T-helper 2 cell treated with Interferon-gamma antibody and Interleukin-4, amounts not matched to agents 5 μg/mL and 100 μg/mL, for 36 hours (primary cell): Measurements from ENCODE around the gene FBLIM1.
A peak's percentile ranks its signal among the peaks of the same experiment; 100 is the strongest.

ENCODE experiments used
- DNase-seq: peaks from one replicate; pipeline ENCODE4 v3.0.0; 2021; ENCODE audit warnings: low spot score
- H3K27ac Mint-ChIP-seq: one replicate; pipeline ENCODE4 v1.8.0; 2021; ENCODE audit warnings: mild to moderate bottlenecking, mixed read lengths
- H3K27me3 Mint-ChIP-seq: one replicate; pipeline ENCODE4 v1.8.0; 2021; ENCODE audit warnings: low read depth, mixed read lengths
- H3K36me3 Mint-ChIP-seq: one replicate; pipeline ENCODE4 v1.8.0; 2021; ENCODE audit warnings: low read depth, mixed read lengths
- H3K4me1 Mint-ChIP-seq: one replicate; pipeline ENCODE4 v1.8.0; 2021; ENCODE audit warnings: low read depth, mixed read lengths
- H3K4me3 Mint-ChIP-seq: one replicate; pipeline ENCODE4 v1.8.0; 2022; ENCODE audit warnings: mild to moderate bottlenecking, moderate library complexity, mixed read lengths
- H3K9me3 Mint-ChIP-seq: one replicate; pipeline ENCODE4 v1.8.0; 2021; ENCODE audit warnings: mixed read lengths

Gene FBLIM1

DNA sequence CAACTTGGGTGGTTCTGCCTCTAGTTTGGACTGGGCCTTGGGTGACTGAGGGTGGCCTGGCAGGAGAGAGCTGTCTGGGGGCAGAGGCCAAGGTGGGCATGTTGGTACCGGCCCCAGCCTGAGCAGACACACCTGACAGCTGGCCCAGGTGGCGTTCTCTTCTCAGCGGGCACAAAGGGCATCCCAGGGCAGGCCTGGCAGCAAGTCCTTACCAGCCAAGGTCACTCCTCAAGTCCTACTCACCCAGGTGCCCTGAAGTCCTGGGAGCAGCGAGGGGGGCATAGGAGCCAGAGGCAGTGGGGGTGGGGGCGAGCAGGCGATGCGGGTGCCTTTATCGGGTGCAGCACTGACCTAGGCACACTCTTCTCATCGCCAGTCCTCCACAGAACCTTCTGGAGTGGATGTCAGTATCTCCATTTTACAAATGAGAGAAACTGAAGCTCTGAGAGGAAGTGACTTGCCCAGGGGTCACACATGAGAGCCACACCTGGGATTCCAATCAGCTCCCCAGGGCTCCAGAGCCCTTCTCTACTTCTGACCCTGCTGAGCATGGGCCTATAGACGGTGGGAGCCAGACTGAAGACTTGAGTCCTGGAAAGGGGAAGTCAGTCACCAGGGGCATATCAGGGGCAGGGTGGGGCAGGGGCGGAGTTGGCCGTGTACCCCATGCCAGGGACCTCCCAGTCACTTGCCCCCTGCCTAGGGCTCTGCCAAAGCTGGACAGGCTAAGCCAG is 23.1 kb upstream of the FBLIM1 start:
- H3K27me3 Mint-ChIP-seq, result no peaks in the 10 kb centered on the region
- H3K36me3 Mint-ChIP-seq, result no peaks in the 10 kb centered on the region
- H3K9me3 Mint-ChIP-seq, result no peaks in the 10 kb centered on the region
- H3K4me1 Mint-ChIP-seq, result no peaks in the 10 kb centered on the region
- H3K27ac Mint-ChIP-seq, result no peak overlapping the region
- no peak for DNase-seq
- no peak overlapping the region for H3K4me3 Mint-ChIP-seq

DNA sequence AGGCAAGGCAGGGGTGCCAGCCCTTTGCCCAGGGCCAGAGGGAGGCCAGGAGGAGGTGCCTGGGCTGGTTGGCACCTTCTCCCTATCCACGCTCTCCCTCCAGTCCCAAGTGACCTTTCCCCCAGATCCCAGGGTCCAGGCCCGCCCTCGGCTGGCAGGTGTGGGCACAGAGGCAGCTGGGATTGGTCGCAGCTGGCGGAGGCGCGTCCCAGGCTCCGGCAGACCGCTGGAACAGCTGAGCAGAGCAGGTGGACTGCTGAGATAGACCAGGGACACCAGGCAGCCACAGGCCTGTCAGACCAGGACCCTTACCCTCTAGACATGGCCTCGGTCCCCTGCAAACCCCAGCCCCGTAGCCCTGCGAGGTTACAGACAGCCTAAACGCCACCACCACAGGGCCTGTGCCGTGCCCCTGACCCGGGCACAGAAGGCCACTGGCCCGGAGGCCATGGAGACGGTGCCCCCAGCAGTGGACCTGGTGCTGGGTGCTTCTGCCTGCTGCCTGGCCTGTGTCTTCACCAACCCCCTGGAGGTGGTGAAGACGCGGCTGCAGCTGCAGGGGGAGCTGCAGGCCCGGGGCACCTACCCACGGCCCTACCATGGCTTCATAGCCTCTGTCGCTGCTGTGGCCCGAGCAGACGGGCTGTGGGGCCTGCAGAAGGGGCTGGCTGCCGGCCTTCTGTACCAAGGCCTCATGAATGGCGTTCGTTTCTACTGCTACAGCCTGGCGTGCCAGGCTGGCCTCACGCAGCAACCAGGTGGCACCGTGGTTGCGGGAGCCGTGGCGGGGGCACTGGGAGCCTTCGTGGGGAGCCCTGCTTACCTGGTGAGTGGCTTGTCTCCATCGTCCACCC is 22.3 kb upstream of the FBLIM1 start, which contains the start of gene SLC25A34:
Gene SLC25A34 (plus strand): TSS at position 221 of the 854 bp plus-strand sequence. CDS start 228 bp downstream, at position 449.
- no peak for DNase-seq
- Mint-ChIP-seq H3K4me3 (no peak within 1 kb of the TSS), H3K4me1 (peaks cover under 1% of the 10 kb centered on the region), H3K27ac (no peak within 1 kb of the TSS), H3K27me3 (no peaks in the 10 kb centered on the region), H3K36me3 (no peaks in the 10 kb centered on the region), H3K9me3 (no peaks in the 10 kb centered on the region)

DNA sequence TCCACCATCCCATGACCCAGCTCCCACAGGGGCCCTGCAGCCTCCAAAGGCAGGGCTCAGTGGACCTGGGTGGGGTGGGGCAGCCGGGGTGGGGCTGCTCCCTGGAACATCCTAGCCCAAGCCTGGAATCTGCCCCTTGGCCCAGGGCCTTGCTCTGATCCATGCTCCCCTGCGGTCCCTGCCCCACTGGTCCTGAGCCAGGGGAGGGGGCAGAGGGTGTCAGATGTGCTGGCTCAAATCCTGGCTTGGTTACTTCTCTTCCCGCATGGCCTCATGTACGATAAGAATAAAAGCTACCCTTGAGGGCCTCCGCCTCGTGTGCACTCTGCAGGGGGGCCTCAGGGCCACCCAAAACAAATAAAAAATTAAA is 21.7 kb upstream of the FBLIM1 start:
- DNase-seq, result no peak
- no peak overlapping the region for H3K4me3 Mint-ChIP-seq
- H3K27ac Mint-ChIP-seq, result no peak overlapping the region
- no peaks in the 10 kb centered on the region for H3K36me3 Mint-ChIP-seq
- peaks cover 5% of the 10 kb centered on the region for H3K4me1 Mint-ChIP-seq
- H3K9me3 Mint-ChIP-seq, result no peaks in the 10 kb centered on the region
- H3K27me3 Mint-ChIP-seq, result no peaks in the 10 kb centered on the region

DNA sequence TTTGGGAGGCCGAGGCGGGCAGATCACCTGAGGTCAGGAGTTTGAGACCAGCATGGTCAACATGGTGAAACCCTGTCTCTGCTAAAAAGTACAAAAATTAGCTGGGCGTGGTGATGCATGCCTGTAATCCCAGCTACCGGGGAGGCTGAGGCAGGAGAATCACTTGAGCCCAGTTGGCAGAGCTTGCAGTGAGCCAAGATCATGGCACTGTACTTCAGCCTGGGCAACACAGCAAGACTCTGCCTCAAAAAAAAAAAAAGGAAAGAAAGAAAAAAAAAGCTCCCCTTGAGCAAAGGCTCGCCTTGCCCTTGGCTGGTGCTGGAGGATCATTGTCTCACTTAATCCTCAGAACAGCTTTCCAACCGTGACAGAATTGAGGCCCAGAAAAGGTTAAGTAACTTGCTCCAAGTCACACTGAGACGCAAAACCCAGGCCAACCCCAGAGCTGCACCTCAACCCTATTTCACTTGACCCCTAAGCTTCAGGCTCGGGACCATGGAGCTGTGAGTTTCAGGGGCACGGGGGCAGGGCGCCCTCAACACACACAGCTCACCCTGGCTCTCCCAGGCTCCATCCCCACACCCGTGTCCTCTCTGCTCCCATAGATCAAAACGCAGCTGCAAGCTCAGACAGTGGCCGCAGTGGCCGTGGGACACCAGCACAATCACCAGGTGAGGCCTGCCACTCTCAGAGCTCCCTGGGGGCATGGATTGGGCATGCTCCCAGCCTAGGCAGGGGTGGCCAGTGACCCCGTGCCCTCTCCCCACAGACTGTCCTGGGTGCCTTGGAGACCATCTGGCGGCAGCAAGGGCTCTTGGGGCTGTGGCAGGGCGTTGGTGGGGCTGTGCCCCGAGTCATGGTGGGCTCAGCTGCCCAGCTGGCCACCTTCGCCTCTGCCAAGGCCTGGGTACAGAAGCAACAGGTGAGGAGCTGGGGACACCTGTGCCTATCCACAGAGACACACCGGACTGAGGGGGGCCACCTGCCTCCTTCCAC is 21.0 kb upstream of the FBLIM1 start:
- Mint-ChIP-seq H3K36me3 (no peaks in the 10 kb centered on the region), H3K27ac (no peak overlapping the region), H3K9me3 (no peaks in the 10 kb centered on the region), H3K4me1 (peaks cover 5% of the 10 kb centered on the region), H3K4me3 (no peak overlapping the region), H3K27me3 (no peaks in the 10 kb centered on the region)
- DNase-seq, result no peak

DNA sequence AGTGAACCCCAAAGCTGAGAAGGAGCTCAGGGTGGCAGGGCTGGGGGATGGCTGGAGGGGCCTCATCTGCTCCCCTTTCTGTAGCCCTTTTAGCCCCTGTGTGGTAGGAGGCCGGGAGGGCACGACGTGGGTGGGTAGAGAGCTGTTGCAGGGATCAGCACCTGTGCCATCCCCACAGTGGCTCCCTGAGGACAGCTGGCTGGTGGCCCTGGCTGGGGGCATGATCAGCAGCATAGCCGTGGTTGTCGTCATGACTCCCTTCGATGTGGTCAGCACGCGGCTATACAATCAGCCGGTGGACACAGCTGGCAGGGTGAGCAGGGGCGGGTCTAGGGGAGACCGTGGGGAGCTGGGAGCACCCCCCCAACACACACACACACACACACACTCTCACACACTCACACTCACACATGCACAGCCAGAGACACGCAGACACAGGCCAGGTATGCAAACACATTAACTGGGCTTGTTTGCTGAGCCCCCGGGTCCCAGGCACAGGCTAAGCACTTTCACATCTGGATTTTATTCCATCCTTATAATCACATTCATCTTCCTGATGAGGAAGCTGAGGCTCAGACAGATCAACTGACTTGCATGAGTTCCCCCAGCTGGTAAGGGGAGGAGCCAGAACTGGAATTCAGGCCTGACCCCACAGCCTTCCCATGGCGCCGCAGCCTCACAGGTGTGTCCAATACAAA is 20.0 kb upstream of the FBLIM1 start:
- H3K4me3 Mint-ChIP-seq, result no peak overlapping the region
- peaks cover 5% of the 10 kb centered on the region for H3K4me1 Mint-ChIP-seq
- H3K9me3 Mint-ChIP-seq, result no peaks in the 10 kb centered on the region
- no peaks in the 10 kb centered on the region for H3K36me3 Mint-ChIP-seq
- no peak overlapping the region for H3K27ac Mint-ChIP-seq
- no peak for DNase-seq
- no peaks in the 10 kb centered on the region for H3K27me3 Mint-ChIP-seq

DNA sequence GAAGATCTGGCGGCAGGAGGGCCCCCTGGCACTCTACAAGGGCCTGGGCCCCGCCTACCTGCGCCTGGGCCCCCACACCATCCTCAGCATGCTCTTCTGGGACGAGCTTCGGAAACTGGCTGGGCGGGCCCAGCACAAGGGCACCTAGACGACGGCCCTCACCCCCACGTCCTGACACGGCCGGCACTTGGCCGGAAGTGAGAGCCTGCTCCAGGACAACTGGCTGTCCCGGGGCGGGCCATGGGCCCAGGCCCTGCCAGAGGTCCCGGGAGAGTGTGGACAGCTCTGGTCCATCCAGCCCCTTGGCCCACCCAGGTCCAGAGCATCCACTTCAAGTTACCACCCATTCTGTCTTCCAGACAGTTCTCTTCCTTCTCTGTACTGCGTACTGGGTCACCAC is 19.3 kb upstream of the FBLIM1 start:
- Mint-ChIP-seq H3K9me3 (no peaks in the 10 kb centered on the region), H3K36me3 (no peaks in the 10 kb centered on the region), H3K27ac (no peak overlapping the region), H3K4me3 (no peak overlapping the region), H3K27me3 (no peaks in the 10 kb centered on the region), H3K4me1 (peaks cover 5% of the 10 kb centered on the region)
- no peak for DNase-seq

DNA sequence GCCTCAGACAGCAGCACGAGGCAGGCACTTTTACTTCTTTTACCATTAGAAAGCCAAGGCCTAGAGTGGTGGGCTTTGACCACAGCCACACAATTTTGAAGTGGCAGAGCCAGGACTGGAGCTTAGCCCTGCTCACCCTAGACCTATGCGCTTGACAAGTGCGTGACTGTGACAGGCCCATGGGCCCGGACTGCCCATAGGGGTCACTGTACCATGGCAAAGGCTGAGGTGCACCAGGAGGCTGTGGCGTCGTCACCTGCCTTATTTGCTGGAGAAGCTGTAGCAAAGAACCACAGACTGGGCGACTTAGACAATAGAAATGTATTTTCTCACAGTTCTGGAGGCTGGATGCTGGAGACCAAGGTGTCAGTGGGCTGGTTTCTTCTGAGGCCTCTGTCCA is 18.9 kb upstream of the FBLIM1 start:
- H3K4me3 Mint-ChIP-seq, result no peak overlapping the region
- no peaks in the 10 kb centered on the region for H3K27me3 Mint-ChIP-seq
- no peak for DNase-seq
- no peak overlapping the region for H3K27ac Mint-ChIP-seq
- H3K36me3 Mint-ChIP-seq, result no peaks in the 10 kb centered on the region
- peaks cover 5% of the 10 kb centered on the region for H3K4me1 Mint-ChIP-seq
- H3K9me3 Mint-ChIP-seq, result no peaks in the 10 kb centered on the region

DNA sequence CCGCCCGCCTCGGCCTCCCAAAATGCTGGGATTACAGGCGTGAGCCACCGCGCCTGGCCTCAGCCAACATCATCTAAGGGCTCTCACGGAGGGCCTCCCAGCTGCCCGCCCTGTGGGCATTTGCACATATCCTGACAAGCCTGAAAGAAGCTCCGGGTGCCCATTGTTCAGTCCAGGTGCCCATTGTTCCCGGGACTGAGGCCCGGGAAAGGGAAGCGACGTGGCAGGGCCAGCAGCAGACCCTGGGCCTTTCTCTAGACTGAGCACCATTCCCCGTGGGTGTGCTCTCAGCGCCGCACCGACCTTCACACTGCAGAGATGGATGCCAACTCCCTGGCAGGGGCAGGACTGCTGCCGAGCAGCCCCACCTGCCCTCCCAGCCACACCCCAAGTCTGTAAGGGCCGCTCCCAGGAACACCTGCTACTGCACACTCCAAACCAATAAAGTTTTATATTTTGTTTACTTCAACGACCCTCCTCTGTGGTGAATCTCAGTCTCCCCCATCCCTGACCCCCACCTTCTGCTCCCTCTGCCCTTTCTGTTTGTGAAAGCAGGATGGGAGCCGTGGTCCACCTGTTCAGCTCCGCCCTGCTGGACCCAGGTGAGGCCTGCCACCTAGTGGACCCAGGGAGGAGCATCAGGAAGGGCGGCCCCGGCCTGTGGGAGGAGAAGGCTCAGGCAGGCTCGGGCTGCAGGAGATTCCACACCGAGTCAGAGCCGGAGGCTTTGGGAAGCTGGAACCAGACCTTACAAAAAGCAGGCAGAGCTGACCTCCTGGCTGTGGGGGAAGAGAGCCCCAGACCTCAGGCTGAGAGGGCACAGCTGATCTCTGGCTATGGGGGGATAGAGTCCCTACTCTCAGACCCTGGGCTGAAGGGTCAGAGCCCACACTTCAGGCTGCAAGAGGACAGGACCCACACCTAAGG is 17.4 kb upstream of the FBLIM1 start:
- H3K4me3 Mint-ChIP-seq, result no peak overlapping the region
- H3K4me1 Mint-ChIP-seq, result peaks cover 5% of the 10 kb centered on the region
- H3K36me3 Mint-ChIP-seq, result no peaks in the 10 kb centered on the region
- peak; percentile 53 for DNase-seq
- H3K27ac Mint-ChIP-seq, result no peak overlapping the region
- no peaks in the 10 kb centered on the region for H3K9me3 Mint-ChIP-seq
- H3K27me3 Mint-ChIP-seq, result no peaks in the 10 kb centered on the region

DNA sequence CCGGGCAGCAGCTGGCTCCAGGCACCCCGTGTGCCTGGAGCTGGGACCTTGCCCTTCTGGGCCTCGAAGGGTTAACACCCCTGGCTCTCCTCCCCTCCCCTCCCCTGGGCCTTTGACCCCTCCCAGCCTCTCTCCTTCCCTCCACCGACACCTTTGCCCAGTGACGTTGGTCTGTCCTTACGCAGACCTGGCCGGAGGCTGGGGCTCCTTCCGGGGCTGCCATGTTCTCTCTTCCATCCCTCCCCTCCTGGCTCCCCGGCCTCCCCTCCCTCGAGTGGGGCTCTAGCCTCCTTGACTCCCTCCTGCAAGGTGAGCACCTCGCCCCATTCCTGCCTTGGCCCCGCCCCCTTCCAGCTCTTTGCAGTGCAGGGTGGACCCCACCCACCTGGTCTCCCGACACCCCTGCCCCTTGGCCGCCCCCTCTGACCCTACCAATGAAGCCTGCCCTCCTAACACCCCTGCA is 16.2 kb upstream of the FBLIM1 start, which contains the start of gene TMEM82:
Gene TMEM82 (plus strand): TSS at position 161 of the 463 bp plus-strand sequence. CDS start 61 bp downstream, at position 222.
- no peak within 1 kb of the TSS for H3K4me3 Mint-ChIP-seq
- H3K9me3 Mint-ChIP-seq, result no peaks in the 10 kb centered on the region
- H3K27ac Mint-ChIP-seq, result no peak within 1 kb of the TSS
- no peak for DNase-seq
- no peaks in the 10 kb centered on the region for H3K27me3 Mint-ChIP-seq
- H3K4me1 Mint-ChIP-seq, result peaks cover 5% of the 10 kb centered on the region
- no peaks in the 10 kb centered on the region for H3K36me3 Mint-ChIP-seq

DNA sequence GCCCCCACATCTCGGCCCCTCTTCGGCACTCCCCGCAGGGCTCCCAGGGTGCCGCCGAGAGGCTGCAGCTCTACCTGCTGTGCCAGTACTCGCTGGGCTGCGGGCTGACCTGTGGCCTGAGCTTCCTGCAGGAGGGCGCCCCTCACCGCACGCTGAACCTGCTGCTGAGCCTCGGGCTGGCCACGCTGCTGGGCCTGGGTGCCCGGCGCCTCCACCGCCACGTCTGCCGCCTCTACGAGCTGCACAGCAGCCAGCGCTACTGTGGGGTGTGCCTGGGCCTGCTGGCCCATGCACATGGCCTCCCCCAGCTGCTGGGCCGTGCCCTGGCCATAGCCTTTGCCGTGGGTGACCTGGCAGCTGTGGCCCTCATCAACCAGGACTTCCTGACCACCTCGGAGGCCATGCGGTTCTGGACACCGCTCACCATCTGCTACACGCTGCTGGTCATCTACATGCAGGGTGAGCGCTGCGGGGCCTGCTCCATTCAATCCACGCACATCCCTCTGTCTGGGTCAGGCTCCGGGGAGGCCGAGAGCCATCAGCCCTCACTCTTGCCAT is 14.4 kb upstream of the FBLIM1 start:
- no peak overlapping the region for H3K4me3 Mint-ChIP-seq

DNA sequence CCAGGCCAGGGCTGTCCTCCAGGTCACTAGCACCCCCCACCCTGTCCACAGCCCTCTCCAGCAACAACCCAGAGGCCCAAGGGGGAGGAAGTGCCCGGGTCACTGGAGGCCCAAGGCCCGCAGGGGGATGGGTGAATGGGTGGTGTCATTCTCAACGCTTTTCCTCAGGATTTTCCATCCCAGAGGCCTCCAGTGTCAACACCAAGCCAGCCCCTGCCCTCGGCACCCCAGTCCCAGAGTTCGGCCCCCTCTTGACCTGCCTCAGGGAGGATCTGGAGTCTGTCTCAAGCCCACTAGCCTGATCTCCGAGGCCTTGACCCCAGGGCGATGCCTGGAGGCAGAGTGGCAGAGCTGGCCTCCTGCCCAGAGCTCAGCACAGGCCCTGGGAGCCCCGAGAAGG is 11.2 kb upstream of the FBLIM1 start:
- no peak for DNase-seq
- Mint-ChIP-seq H3K4me3 (no peak overlapping the region), H3K27ac (no peak overlapping the region), H3K36me3 (no peaks in the 10 kb centered on the region), H3K9me3 (no peaks in the 10 kb centered on the region), H3K4me1 (no peaks in the 10 kb centered on the region), H3K27me3 (no peaks in the 10 kb centered on the region)

More for the DNA sequence above, 14.4 kb upstream of the FBLIM1 start:
- Mint-ChIP-seq H3K27ac (no peak overlapping the region), H3K4me1 (peaks cover 5% of the 10 kb centered on the region), H3K36me3 (no peaks in the 10 kb centered on the region), H3K9me3 (no peaks in the 10 kb centered on the region), H3K27me3 (no peaks in the 10 kb centered on the region)
- no peak for DNase-seq

DNA sequence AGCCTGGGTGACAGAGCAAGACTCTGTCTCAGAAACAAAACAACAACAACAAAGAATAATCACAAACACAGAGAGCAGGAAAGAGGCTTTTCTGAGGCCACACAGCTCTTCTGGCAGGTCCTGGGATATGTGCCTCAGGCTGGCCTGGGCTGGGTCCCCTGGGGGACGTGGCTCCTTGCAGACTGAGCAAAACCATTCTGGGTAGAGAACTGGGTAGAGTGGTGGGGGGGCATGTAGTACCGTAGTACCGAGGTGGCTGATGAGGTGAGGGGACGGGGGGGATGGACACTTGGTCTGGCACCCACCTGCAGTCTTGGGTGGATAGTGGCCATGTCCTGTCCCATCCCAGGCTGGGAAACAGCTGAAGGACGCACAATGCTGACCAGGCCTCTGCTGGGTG is 10.3 kb upstream of the FBLIM1 start:
- no peaks in the 10 kb centered on the region for H3K36me3 Mint-ChIP-seq
- no peak for DNase-seq
- H3K27ac Mint-ChIP-seq, result no peak overlapping the region
- no peak overlapping the region for H3K4me3 Mint-ChIP-seq
- no peaks in the 10 kb centered on the region for H3K27me3 Mint-ChIP-seq
- no peaks in the 10 kb centered on the region for H3K4me1 Mint-ChIP-seq
- H3K9me3 Mint-ChIP-seq, result no peaks in the 10 kb centered on the region
